Measurements from ENCODE around the gene IL17RE.

DNA sequence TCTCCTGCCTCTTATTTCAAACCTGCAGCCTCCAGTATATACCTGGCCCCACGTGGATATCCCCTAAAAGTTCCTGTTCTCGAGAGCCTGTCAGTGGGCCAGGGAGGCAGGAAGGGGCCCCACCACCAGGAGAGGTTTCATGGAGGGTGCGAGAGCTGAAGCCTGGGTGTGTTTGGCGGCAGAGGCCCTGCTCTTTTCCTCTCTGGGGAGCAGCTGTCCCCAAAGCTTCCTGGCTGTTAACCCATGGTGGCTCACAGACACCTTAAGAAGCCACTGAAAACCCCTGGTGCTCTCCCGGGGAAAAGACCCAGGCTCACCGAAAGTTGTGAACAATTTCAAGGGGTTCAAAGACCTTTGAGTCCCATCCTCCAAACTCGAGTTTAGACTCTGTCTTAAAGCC lies 48.5 kb downstream of the IL17RE start:
- TF ChIP-seq, protein P1, sequence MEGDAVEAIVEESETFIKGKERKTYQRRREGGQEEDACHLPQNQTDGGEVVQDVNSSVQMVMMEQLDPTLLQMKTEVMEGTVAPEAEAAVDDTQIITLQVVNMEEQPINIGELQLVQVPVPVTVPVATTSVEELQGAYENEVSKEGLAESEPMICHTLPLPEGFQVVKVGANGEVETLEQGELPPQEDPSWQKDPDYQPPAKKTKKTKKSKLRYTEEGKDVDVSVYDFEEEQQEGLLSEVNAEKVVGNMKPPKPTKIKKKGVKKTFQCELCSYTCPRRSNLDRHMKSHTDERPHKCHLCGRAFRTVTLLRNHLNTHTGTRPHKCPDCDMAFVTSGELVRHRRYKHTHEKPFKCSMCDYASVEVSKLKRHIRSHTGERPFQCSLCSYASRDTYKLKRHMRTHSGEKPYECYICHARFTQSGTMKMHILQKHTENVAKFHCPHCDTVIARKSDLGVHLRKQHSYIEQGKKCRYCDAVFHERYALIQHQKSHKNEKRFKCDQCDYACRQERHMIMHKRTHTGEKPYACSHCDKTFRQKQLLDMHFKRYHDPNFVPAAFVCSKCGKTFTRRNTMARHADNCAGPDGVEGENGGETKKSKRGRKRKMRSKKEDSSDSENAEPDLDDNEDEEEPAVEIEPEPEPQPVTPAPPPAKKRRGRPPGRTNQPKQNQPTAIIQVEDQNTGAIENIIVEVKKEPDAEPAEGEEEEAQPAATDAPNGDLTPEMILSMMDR (tag by site-specific recombination; IDR thresholded peaks at IDR 0.05): no peak
- TF ChIP-seq HOXC10 (CRISPR knock-in tag; IDR thresholded peaks at IDR 0.05) (no peak), ZNF155 (tag by site-specific recombination; IDR thresholded peaks at IDR 0.05) (no peak), YY1 (tag by site-specific recombination; IDR thresholded peaks at IDR 0.05) (no peak), HOXA7 (CRISPR knock-in tag; IDR thresholded peaks at IDR 0.05; ENCODE audit: borderline replicate concordance) (no peak), ZNF830 (tag by site-specific recombination; IDR thresholded peaks at IDR 0.05; ENCODE audit: low read depth) (no peak)
